Brain microvascular endothelial cell (primary cell): ENCODE data around the gene KLK12.

ENCODE experiments used
- DNase-seq: peaks from one replicate; pipeline ENCODE4 v3.0.0-alpha.2; 2020
- H3K27ac ChIP-seq: fragments of 250-450 bp; sonication (Bioruptor Pico); 2 replicates; pipeline ENCODE4 v1.5.1; 2020; ENCODE audit warnings: mild to moderate bottlenecking, moderate library complexity
- H3K27me3 ChIP-seq: fragments of 250-450 bp; sonication (Bioruptor Pico); replicated peaks from 2 replicates; pipeline ENCODE4 v1.5.1; 2020; ENCODE audit warnings: mild to moderate bottlenecking
- H3K36me3 ChIP-seq: fragments of 250-450 bp; sonication (Bioruptor Pico); replicated peaks from 2 replicates; pipeline ENCODE4 v1.5.1; 2020; ENCODE audit warnings: mild to moderate bottlenecking
- H3K4me3 ChIP-seq: 2 replicates; pipeline ENCODE4 v1.5.1; 2011; ENCODE audit warnings: low read depth, mild to moderate bottlenecking, control low read depth, low read length, moderate library complexity
- CTCF ChIP-seq: IDR thresholded peaks from 2 replicates; pipeline ENCODE4 v1.5.1; 2011; ENCODE audit warnings: low read depth, mild to moderate bottlenecking, moderate library complexity, low read length, control low read depth, inconsistent platforms; ENCODE audit errors: missing control alignments
- in situ Hi-C: cut with HindIII; loops from 2 replicates; pipeline ENCODE4 v1.10.0; 2017; ENCODE audit warnings: low sequenced_read_pairs, low pct_ligation_motif_present

The KLK12 gene

GRCh38 chr19:51025401-51025800 lies 9.4 kb downstream of the KLK12 start:
- DNase-seq, result no peak
- in situ Hi-C loops, result no loop called here
- H3K27ac ChIP-seq, result no peak overlapping the region
- H3K27me3 ChIP-seq, result no peaks in the 10 kb centered on the region
- no peak for TF ChIP-seq CTCF
- H3K36me3 ChIP-seq, result no peaks in the 10 kb centered on the region
- H3K4me3 ChIP-seq, result no peak overlapping the region

DNA sequence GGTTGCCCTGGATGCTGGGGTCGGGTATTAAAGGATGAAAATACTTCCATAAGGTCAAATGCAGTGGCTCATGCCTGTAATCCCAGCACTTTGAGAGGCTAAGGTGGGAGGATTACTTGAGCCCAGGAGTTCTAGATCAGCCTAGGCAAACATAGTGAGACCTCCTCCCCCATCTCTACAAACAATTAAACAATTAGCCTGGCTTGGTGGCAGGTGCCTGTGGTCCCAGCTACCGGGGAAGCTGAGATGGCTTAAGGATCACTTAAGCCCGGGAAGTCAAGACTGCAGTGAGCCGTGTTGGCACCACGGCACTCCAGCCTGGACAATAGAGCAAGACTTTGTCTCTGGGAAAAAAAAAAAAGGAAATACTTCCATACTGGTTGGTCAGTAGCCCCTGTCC lies 9.9 kb downstream of the KLK12 start:
- no peaks in the 10 kb centered on the region for H3K27me3 ChIP-seq
- no peak overlapping the region for H3K27ac ChIP-seq
- no peaks in the 10 kb centered on the region for H3K36me3 ChIP-seq
- in situ Hi-C loops, result no loop called here
- TF ChIP-seq CTCF, result no peak
- H3K4me3 ChIP-seq, result no peak overlapping the region
- DNase-seq, result no peak

- in situ Hi-C loops, result no loop called here
- Histone ChIP-seq H3K27ac (no peak overlapping the region), H3K36me3 (no peaks in the 10 kb centered on the region), H3K4me3 (no peak overlapping the region), H3K27me3 (peaks cover 6% of the 10 kb centered on the region)
- no peak for DNase-seq
- TF ChIP-seq CTCF, result no peak
These were observed 10.9 kb downstream of the KLK12 start for GRCh38 chr19:51023946-51024345.

- H3K27me3 ChIP-seq, result peaks cover 14% of the 10 kb centered on the region
- no peaks in the 10 kb centered on the region for H3K36me3 ChIP-seq
- no peak overlapping the region for H3K27ac ChIP-seq
- no peak for TF ChIP-seq CTCF
- no peak for DNase-seq
- H3K4me3 ChIP-seq, result no peak overlapping the region
- in situ Hi-C loops, result no loop called here
These were observed 12.3 kb downstream of the KLK12 start for GRCh38 chr19:51022526-51022925.

DNA sequence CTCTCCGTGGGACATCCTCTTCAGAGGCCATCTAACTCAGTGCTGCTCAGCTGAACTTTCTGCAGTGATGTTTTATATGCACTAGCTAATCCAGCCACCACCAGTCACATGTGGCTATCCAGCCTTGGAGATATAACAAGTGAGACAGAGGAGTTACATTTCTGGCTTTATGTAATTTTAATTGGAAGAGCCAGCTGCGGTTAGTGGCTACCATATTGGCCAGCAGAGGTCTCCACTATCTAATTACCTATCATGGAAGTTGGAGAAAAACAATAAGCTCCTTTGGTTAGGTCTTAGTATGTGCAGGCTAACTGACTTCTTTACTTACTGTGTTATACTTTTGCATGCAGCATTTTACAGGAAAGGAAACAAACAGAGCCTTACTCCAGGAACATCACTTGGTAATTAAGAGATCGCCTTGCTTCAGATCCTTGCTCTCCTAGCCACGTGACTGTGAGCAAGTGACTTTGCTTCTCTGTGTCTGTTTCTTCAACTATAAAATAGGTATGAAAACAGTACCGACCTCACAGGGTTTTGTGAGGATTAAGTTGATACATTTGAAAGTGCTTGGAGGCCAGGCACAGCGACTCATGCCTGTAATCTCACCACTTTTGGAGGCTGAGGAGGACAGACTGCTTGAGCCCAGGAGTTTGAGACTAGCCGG lies 13.7 kb downstream of the KLK12 start:
- peak; percentile 70 for TF ChIP-seq CTCF
- H3K27ac ChIP-seq, result no peak overlapping the region
- in situ Hi-C loops, result no loop called here
- no peak overlapping the region for H3K4me3 ChIP-seq
- DNase-seq, result peak; percentile 49
- H3K36me3 ChIP-seq, result no peaks in the 10 kb centered on the region
- peaks cover 22% of the 10 kb centered on the region for H3K27me3 ChIP-seq

DNA sequence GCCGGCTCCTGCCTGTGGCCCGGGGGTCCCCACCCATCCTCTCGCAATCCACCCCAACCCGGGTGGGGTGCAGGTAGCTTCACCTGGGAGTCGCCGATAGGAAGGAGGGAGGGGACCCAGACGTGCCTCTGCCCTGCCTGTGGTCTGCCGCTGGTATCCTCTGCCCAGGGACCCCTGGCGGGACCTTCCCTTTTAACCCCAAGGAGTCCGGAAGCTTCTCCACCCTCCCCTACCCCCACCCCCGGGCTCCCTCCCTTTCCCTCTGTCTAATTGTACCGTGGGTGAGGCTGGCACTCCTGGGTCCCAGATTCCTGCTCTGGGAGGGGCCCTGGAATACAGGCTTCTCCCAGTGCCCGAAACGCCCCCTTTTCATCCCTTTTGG lies 15.3 kb downstream of the KLK12 start, which contains the start of gene KLK10:
KLK10 (minus strand) TSS at position 166 of the 382 bp plus-strand sequence. CDS start 579 bp downstream, outside the sequence.
- TF ChIP-seq CTCF, result no peak
- in situ Hi-C loops, result no loop called here
- no peak within 1 kb of the TSS for H3K27ac ChIP-seq
- DNase-seq, result no peak
- H3K36me3 ChIP-seq, result no peaks in the 10 kb centered on the region
- H3K27me3 ChIP-seq, result peaks cover 22% of the 10 kb centered on the region
- no peak within 1 kb of the TSS for H3K4me3 ChIP-seq
